PFSK-1 (cell line): ENCODE measurements around the gene PAQR8.

Experiments
- FOXP2 ChIP-seq: optimal IDR thresholded peaks from 2 replicates; pipeline ENCODE3; 2011; ENCODE audit warnings: borderline replicate concordance, control low read depth, inconsistent platforms; ENCODE audit not compliant: insufficient read depth; ENCODE audit errors: extremely low read length, extremely low read depth
- POLR2AphosphoS5 ChIP-seq: IDR thresholded peaks from 2 replicates; pipeline ENCODE4 v1.6.1; 2012; ENCODE audit warnings: low read depth, mild to moderate bottlenecking, control low read depth, low read length, moderate library complexity
- REST ChIP-seq, 2 experiments: IDR thresholded peaks; 2 replicates each; pipeline versions ENCODE4 v1.6.1 to v1.8.0; 2011 to 2012; ENCODE audit warnings: low read depth in 2 of 2, low read length in 2 of 2, control low read depth in 1 of 2, inconsistent platforms in 1 of 2, mild to moderate bottlenecking in 1 of 2, moderate library complexity in 1 of 2; ENCODE audit not compliant: insufficient read depth in 1 of 2
- SIN3A ChIP-seq: IDR thresholded peaks from 2 replicates; pipeline ENCODE4 v1.6.1; 2012; ENCODE audit warnings: mild to moderate bottlenecking, low read length, moderate library complexity, borderline replicate concordance; ENCODE audit not compliant: insufficient read depth
- TAF1 ChIP-seq: IDR thresholded peaks from 2 replicates; pipeline ENCODE4 v1.6.1; 2012; ENCODE audit warnings: low read length, control low read depth, borderline replicate concordance; ENCODE audit not compliant: insufficient read depth

The PAQR8 gene

GRCh38 chr6:52362443-52363227 is 684 bp downstream of the PAQR8 start:
- TF ChIP-seq POLR2AphosphoS5 = no peak
- no peak for TF ChIP-seq FOXP2
- no peak for TF ChIP-seq REST (IDR thresholded peaks at IDR 0.05; ENCODE audit: insufficient read depth in 1 of 2, low read depth in 2 of 2, low read length in 2 of 2)
- no peak for TF ChIP-seq SIN3A
- no peak for TF ChIP-seq TAF1

GRCh38 chr6:52363228-52363867 is 1.4 kb downstream of the PAQR8 start:
- no peak for TF ChIP-seq TAF1

GRCh38 chr6:52364480-52365166 is 2.7 kb downstream of the PAQR8 start:
- TF ChIP-seq FOXP2 (no peak), POLR2AphosphoS5 (no peak), REST (IDR thresholded peaks at IDR 0.05; ENCODE audit: insufficient read depth in 1 of 2, low read depth in 2 of 2, low read length in 2 of 2) (no peak), TAF1 (no peak), SIN3A (no peak)

- no peak for TF ChIP-seq POLR2AphosphoS5
- no peak for TF ChIP-seq FOXP2
- TF ChIP-seq SIN3A = no peak
- TF ChIP-seq REST (IDR thresholded peaks at IDR 0.05; ENCODE audit: insufficient read depth in 1 of 2, low read depth in 2 of 2, low read length in 2 of 2) = no peak
These were observed 3.4 kb downstream of the PAQR8 start for GRCh38 chr6:52365317-52365716.

GRCh38 chr6:52365866-52366540 is 4.1 kb downstream of the PAQR8 start:
- TF ChIP-seq TAF1 = no peak
- no peak for TF ChIP-seq SIN3A
- no peak for TF ChIP-seq FOXP2
- TF ChIP-seq REST (IDR thresholded peaks at IDR 0.05; ENCODE audit: insufficient read depth in 1 of 2, low read depth in 2 of 2, low read length in 2 of 2) = no peak
- TF ChIP-seq POLR2AphosphoS5 = no peak
